Heart right ventricle (tissue), 16 donors: ENCODE measurements around the gene ROCK1. TPM values are rescaled to one million over a fixed set of nuclear protein-coding genes. Genes with fewer than 3 reads are reported as not detected.
"Not testable (repeated sequence)": the region's sequence is repeated elsewhere in the genome, so short reads cannot be mapped to it uniquely, and the experiment has no call there.

Experiments
- ATAC-seq, 8 donors: fragments of 200-7000 bp; cut with Tn5 transposase; one replicate each; pipeline ENCODE4 v1.9.1; 2020; ENCODE audit warnings: mild to moderate bottlenecking in 8 of 8, moderate library complexity in 8 of 8, moderate number of reproducible peaks in 1 of 8
- DNase-seq, 2 donors: peaks; one replicate each; pipeline ENCODE4 v3.0.0-alpha.2; 2020
- H3K27ac ChIP-seq, 10 donors: fragments of 200-600 bp; sonication (generic) in 2 of 10; one replicate each; pipeline versions ENCODE4 v1.5.0 to v1.8.0; 2020 to 2022; ENCODE audit warnings: mild to moderate bottlenecking in 3 of 10
- H3K27me3 ChIP-seq, 7 donors: fragments of 200-600 bp; one replicate each; pipeline ENCODE4 v1.8.0; 2021 to 2022; ENCODE audit warnings: mild to moderate bottlenecking in 2 of 7
- H3K36me3 ChIP-seq, 9 donors: fragments of 200-600 bp; sonication (generic) in 1 of 9; one replicate each; pipeline versions ENCODE4 v1.5.0 to v1.8.0; 2020 to 2022; ENCODE audit warnings: mild to moderate bottlenecking in 2 of 9
- H3K4me1 ChIP-seq, 9 donors: fragments of 200-600 bp; sonication (generic) in 1 of 9; one replicate each; pipeline versions ENCODE4 v1.5.0 to v1.8.0; 2020 to 2022; ENCODE audit warnings: mild to moderate bottlenecking in 4 of 9
- H3K4me3 ChIP-seq, 10 donors: fragments of 200-600 bp; sonication (generic) in 2 of 10; one replicate each; pipeline versions ENCODE4 v1.5.0 to v1.8.0; 2020 to 2022; ENCODE audit warnings: mild to moderate bottlenecking in 7 of 10, moderate library complexity in 2 of 10
- H3K9me3 ChIP-seq, 11 donors: fragments of 200-600 bp in 10 of 11; sonication (generic) in 2 of 11; one replicate each; pipeline versions ENCODE4 v1.5.0 to v1.8.0; 2013 to 2022; ENCODE audit warnings: mild to moderate bottlenecking in 2 of 11, control low read depth in 1 of 11, moderate library complexity in 1 of 11
- CTCF ChIP-seq, 9 donors: fragments of 200-600 bp; sonication (generic) in 2 of 9; IDR thresholded peaks; one replicate each; pipeline versions ENCODE4 v1.5.0 to v1.8.0; 2021 to 2022; ENCODE audit warnings: antibody characterized with exemption in 9 of 9, mild to moderate bottlenecking in 5 of 9, moderate library complexity in 1 of 9
- WGBS, 2 donors: extraction: QIAGEN DNeasy Blood & Tissue Kit; methylation state at CpG; one replicate each; pipeline ENCODE4 v1.1.7; 2013; ENCODE audit warnings: inconsistent platforms in 1 of 2; 5-methylcytosine and 5-hydroxymethylcytosine counted together
- intact Hi-C, 10 donors: fragments of 100-400 bp; cut with DNase I; formaldehyde crosslinking; loops; one replicate each; pipeline versions ENCODE4 v1.11.1 to v1.14.2; 2022
- polyA plus RNA-seq, 2 donors: library from polyadenylated mRNA; stranded (reverse); fragments of 200-250 nt; gene quantifications; one replicate each; pipeline ENCODE4 v1.2.3, GENCODE V29; 2013
- total RNA-seq, 10 donors: library from RNA; stranded (reverse); fragmentation: NEBNext Ultra II Directional in 3 of 10; extraction: Animal tissue kit (Norgen Biotek cat#: 25700) in 3 of 10; gene quantifications; one replicate each; pipeline versions ENCODE4 v1.2.1 to v1.2.4, GENCODE V29; 2021 to 2023
- donor health status: Arrhythmogenic right ventricular cardiomyopathy.
- donor health status: ischemic (EF 13 %, LVEDD 7.1; RV severe dilation, severe dysfunction).
- donor health status: healthy with polysubstance abuse.
- donor health status: DM: no; HTN: yes; CAD: no.
- donor health status: DM: no; HTN: no; CAD: no.
- donor health status: ischemic (EF 25% LVEDD 6.9; RV normal size, moderate dysfunction).
- donor health status: ischemic (EF 25% LVEDD 5.7; RV mildly dilated, moderate dysfunction).
- donor health status: healthy.
- donor health status: DM: yes; HTN: yes; CAD: no.
- donor health status: Ischemic cardiomyopathy.
- donor health status: ischemic (EF 35%, LVEDD 5.7; RV mildly dilated, moderate dysfunction).
- donor health status: nonischemic (EF 11% LVEDD 7.7; RV severe dilation, severe dysfunction).
- donor health status: DM: yes; HTN: yes; CAD: no.
- donor health status: PGD.
- donor health status: ischemic (EF 29% LVEDD 5.4; RV normal size, mild dysfunction).
- donor health status: nonischemic (EF 23%, LVEDD 6.1; RV moderate dilation, normal function).

ROCK1 gene
- total and polyA plus RNA-seq, 12 donors: 12.5 to 44.1 (median 35.1) TPM

DNA sequence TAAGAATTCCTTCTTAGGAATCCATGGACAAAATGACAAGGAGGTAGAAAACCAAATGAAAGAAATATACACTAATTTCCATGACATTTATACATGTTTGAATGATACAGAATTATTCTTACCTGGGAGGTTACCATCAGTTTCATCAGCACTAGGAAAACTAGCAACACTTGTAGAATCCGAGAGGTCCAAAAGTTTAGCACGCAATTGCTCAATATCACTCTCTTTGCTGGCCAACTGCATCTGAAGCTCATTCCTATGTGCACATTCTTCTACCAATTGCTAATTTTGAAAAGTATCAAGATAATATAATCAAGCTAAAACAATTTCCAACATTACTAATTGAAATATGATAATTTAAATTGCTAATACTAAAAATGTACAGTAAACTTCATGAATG, 144.8 kb downstream of the ROCK1 start:
- DNase-seq (no peak), ATAC-seq (no peak)
- intact Hi-C loops: loop anchor here in 2 of 10 donors (5.0 to 10.0 kb wide), 3 partner anchors 48 to 211 kb away; no protein-coding TSS in a partner anchor
- H3K27ac ChIP-seq: no peak overlapping the region
- H3K9me3 ChIP-seq: no peaks in the 10 kb centered on the region
- no peaks in the 10 kb centered on the region for H3K4me1 ChIP-seq
- 97 to 98% methylated on average over 2 of the region's 2 CpGs for WGBS, 2 donors
- no peak overlapping the region for H3K4me3 ChIP-seq
- no peak for TF ChIP-seq CTCF (IDR thresholded peaks at IDR 0.05)
- H3K27me3 ChIP-seq: no peaks in the 10 kb centered on the region
- peaks cover 0 to 94% (median 40%) of the 10 kb centered on the region in 9 donors for H3K36me3 ChIP-seq

- Histone ChIP-seq H3K4me1 (no peaks in the 10 kb centered on the region), H3K36me3 (peaks cover 0 to 89% (median 34%) of the 10 kb centered on the region in 9 donors), H3K4me3 (no peak overlapping the region), H3K27ac (no peak overlapping the region), H3K27me3 (no peaks in the 10 kb centered on the region), H3K9me3 (no peaks in the 10 kb centered on the region)
- no peak for TF ChIP-seq CTCF (IDR thresholded peaks at IDR 0.05)
- DNase-seq: no peak
- intact Hi-C loops: loop anchor here in 2 of 10 donors (10.0 kb wide), 2 partner anchors 52 to 142 kb away; no protein-coding TSS in a partner anchor
- ATAC-seq: no peak
- 99% methylated on average over 2 of the region's 2 CpGs for WGBS, 2 donors
Measured at GRCh38 chr18:20963027-20963426, 148.6 kb downstream of the ROCK1 start.

GRCh38 chr18:20960735-20961134, 150.9 kb downstream of the ROCK1 start:
- Histone ChIP-seq H3K36me3 (peaks cover 0 to 89% (median 17%) of the 10 kb centered on the region in 9 donors), H3K27me3 (no peaks in the 10 kb centered on the region), H3K27ac (no peak overlapping the region), H3K4me1 (no peaks in the 10 kb centered on the region), H3K4me3 (no peak overlapping the region), H3K9me3 (peaks cover 0 to 11% (median 0%) of the 10 kb centered on the region in 11 donors)
- ATAC-seq: no peak
- intact Hi-C loops: loop anchor here in 2 of 10 donors (10.0 kb wide), 2 partner anchors 54 to 144 kb away; no protein-coding TSS in a partner anchor
- WGBS, 2 donors: 81 to 98% methylated on average over 1 of the region's 1 CpG
- TF ChIP-seq CTCF (IDR thresholded peaks at IDR 0.05): no peak
- no peak for DNase-seq

DNA sequence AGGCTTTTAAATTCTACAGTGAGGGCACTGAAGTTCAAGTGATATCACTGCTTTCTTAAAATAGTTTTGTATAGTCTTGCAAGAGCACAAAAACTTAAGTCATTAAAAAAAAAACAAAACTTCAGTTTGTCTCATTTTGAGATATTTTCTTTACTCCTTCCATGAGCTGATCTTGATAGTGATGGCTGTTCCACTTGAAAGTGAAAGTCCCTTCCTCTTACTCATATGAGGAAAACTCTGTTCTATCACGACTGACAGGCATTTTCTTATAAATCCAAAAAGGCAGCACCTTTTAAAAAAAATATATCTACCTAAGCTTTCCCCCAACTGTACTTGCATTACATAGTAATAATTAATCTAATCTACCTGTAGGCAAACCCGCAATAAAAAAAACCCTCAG, 160.8 kb downstream of the ROCK1 start:
- H3K4me3 ChIP-seq, H3K27ac ChIP-seq, ATAC-seq, H3K27me3 ChIP-seq, intact Hi-C loops, H3K4me1 ChIP-seq, DNase-seq, H3K9me3 ChIP-seq: not testable (repeated sequence)
- peaks cover 0 to 35% (median 0%) of the 10 kb centered on the region in 9 donors for H3K36me3 ChIP-seq
- WGBS, 2 donors: 66 to 70% methylated on average over 2 of the region's 2 CpGs

Other genes with a start within 250 kb of the ROCK1 start
- gene GREB1L, start 130.4 kb upstream of the ROCK1 start, total RNA-seq: 10 to 100 TPM in 7 of 10 donors, 1 to 10 TPM in 3; 2.7 to 14.3 (median 11.8) TPM
- gene GREB1L, start 130.4 kb upstream of the ROCK1 start, polyA plus RNA-seq: 1 to 10 TPM in 1 of 2 donors, under 1 TPM in 1; 0.54 to 8.0 TPM